A673 (cell line): ENCODE results near the gene IFRD1.

Experiments
- EZH2 ChIP-seq: fragments of 200-600 bp; sonication (generic); IDR thresholded peaks from 2 replicates; pipeline ENCODE4 v1.6.1; 2017; ENCODE audit warnings: borderline replicate concordance, low read depth, mild to moderate bottlenecking, mixed read lengths, antibody characterized with exemption, low read length; ENCODE audit not compliant: poor library complexity, severe bottlenecking
- TF ChIP-seq, protein P1 (sequence below): fragments of 300-800, 200-600 bp; sonication (generic); conservative IDR thresholded peaks from 2 replicates; pipeline ENCODE4 v1.5.1; 2017; ENCODE audit warnings: low read depth, mild to moderate bottlenecking, antibody characterized with exemption, low read length, moderate library complexity, mixed read lengths

DNA sequence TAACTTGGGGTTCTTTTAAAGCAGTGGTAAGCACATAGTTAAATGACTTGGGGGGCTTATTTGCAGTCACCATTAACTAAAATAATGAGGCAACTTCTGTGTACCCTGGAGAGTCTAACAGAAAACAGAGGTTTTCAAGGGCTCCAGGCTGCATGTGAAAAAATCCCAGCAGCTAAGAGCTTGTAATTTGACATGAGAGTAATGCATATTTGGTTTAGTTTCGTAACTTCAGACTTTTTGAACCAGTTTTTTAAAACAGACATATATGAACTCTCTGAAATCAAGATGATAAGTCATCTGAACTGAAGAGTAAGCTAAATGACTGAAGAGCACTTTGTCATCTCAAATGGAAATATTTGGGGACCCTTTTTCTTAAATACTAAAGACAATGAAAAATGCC lies 40.2 kb upstream of the IFRD1 start:
- TF ChIP-seq, protein P1, sequence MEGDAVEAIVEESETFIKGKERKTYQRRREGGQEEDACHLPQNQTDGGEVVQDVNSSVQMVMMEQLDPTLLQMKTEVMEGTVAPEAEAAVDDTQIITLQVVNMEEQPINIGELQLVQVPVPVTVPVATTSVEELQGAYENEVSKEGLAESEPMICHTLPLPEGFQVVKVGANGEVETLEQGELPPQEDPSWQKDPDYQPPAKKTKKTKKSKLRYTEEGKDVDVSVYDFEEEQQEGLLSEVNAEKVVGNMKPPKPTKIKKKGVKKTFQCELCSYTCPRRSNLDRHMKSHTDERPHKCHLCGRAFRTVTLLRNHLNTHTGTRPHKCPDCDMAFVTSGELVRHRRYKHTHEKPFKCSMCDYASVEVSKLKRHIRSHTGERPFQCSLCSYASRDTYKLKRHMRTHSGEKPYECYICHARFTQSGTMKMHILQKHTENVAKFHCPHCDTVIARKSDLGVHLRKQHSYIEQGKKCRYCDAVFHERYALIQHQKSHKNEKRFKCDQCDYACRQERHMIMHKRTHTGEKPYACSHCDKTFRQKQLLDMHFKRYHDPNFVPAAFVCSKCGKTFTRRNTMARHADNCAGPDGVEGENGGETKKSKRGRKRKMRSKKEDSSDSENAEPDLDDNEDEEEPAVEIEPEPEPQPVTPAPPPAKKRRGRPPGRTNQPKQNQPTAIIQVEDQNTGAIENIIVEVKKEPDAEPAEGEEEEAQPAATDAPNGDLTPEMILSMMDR = no peak
- no peak for TF ChIP-seq EZH2
